IPS-15b (cell line): Measurements from ENCODE around the gene KRT84.

Experiments used
- H3K27me3 ChIP-seq: one replicate; pipeline ENCODE4 v1.6.1; 2013; ENCODE audit warnings: low read length; ENCODE audit not compliant: control insufficient read depth, insufficient read depth
- H3K36me3 ChIP-seq: one replicate; pipeline ENCODE4 v1.6.1; 2013; ENCODE audit warnings: low read length; ENCODE audit not compliant: control insufficient read depth, insufficient read depth
- H3K4me1 ChIP-seq: one replicate; pipeline ENCODE4 v1.6.1; 2013; ENCODE audit warnings: mild to moderate bottlenecking, low read length; ENCODE audit not compliant: control insufficient read depth, insufficient read depth
- H3K4me3 ChIP-seq: one replicate; pipeline ENCODE4 v1.5.1; 2013; ENCODE audit warnings: low read depth, low read length
- H3K9ac ChIP-seq: one replicate; pipeline ENCODE4 v1.6.1; 2013; ENCODE audit warnings: low read depth, mild to moderate bottlenecking, low read length
- H3K9me3 ChIP-seq: one replicate; pipeline ENCODE4 v1.6.1; 2013; ENCODE audit warnings: mild to moderate bottlenecking, low read length; ENCODE audit not compliant: control insufficient read depth, insufficient read depth

Gene KRT84

DNA sequence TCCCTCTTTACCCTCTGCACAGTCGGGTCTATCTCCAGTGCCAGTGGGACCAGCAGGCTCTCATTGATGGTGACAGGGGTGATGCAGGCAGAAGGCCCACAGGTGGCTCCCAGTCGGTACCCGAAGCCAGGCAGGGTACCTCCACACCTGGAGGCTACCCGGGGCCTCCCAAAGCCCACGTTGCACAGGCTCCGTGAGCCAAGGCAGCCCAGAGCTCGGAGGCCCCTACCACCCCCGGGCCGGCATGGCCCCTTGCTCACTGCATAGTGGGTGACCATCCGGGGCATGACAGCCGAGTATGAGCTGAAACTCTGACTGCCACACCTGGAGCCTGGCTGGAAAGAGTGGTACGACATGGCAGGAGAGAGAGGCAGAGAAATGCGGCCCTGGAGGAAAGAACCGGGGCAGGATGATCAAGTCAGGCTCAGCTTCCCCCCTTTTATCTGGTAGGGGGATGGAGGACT, 20.5 kb upstream of the KRT84 start, which contains the start of gene KRT82:
Gene KRT82 (minus strand): TSS at position 414 of the 464 bp plus-strand sequence. CDS start 58 bp downstream, at position 356.
- Histone ChIP-seq H3K9ac (no peak within 1 kb of the TSS), H3K27me3 (no peaks in the 10 kb centered on the region), H3K4me1 (no peaks in the 10 kb centered on the region), H3K4me3 (no peak within 1 kb of the TSS), H3K9me3 (no peaks in the 10 kb centered on the region), H3K36me3 (no peaks in the 10 kb centered on the region)

DNA sequence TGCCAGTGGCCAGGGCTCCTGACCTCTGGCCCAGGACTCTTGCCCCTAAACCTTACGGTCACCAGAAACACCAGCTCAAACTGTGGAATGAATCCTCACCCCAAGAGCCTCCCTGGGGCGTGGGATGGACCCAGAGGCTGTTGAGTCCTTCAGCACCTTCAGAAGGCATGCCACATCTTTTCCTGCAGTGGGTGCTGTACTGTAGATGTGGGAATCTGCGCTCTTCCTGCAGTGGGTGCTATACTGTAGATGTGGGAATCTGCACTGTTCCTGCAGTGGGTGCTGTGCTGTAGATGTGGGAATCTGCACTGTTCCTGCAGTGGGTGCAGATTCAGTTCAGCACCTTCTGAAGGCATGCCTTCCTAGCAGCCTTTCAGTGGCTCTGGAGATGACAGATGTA, 19.5 kb upstream of the KRT84 start:
- H3K27me3 ChIP-seq, result no peaks in the 10 kb centered on the region
- H3K4me3 ChIP-seq, result no peak overlapping the region
- no peak overlapping the region for H3K9ac ChIP-seq
- H3K36me3 ChIP-seq, result no peaks in the 10 kb centered on the region
- H3K4me1 ChIP-seq, result no peaks in the 10 kb centered on the region
- H3K9me3 ChIP-seq, result no peaks in the 10 kb centered on the region

DNA sequence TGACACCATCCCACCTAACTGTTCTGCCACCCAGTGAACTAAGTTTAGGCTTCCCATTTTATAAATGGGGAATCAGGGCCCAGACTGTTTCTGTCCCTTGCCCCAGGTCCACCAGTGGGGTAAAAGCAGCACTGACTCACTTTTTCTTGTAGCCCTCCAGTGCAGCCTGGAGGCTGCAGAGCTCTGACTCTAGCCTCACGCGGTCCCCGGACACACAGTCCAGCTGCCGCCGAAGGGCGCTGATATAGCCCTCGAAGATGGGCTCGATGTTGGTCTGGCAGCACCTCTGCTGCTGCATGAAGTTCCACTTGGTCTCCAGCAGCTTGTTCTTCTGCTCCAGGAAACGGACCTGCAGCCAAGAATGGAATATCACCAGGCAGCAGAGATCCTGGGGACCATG, 18.1 kb upstream of the KRT84 start:
- no peak overlapping the region for H3K9ac ChIP-seq
- no peaks in the 10 kb centered on the region for H3K4me1 ChIP-seq
- H3K36me3 ChIP-seq, result no peaks in the 10 kb centered on the region
- H3K4me3 ChIP-seq, result no peak overlapping the region
- H3K9me3 ChIP-seq, result no peaks in the 10 kb centered on the region
- no peaks in the 10 kb centered on the region for H3K27me3 ChIP-seq

DNA sequence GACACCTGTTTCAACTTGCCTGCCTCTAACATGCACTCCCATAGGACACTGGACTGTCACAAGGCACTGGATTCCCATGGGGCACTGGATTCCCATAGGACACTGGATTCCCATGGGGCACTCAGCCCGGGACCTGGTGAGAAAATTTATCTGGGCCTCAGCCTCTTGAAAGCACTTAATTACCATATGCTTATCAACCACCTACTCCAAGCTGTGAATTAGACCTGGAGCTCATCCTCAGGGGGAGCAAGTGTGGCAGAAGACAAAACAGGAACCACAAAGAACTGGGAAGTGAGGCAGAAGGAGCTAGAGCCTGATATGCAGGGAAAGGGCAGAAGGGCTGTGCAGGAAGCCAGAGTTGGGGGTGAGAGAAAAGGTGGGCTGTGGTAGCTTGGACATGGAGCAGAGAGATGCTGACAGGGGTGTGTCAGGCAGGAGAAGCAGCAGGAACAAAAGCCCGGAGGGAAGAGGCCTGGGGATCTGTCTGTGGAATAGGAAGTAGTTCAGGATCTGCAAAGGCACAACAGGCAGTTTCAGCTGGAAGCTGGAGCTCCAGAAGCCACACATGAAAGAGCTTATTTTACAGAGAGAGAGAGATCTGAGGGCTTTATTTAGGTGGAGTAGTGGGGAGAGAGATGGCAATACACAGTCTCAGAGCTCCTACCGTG, 17.6 kb upstream of the KRT84 start:
- H3K9ac ChIP-seq, result no peak overlapping the region
- H3K36me3 ChIP-seq, result no peaks in the 10 kb centered on the region
- no peaks in the 10 kb centered on the region for H3K9me3 ChIP-seq
- no peaks in the 10 kb centered on the region for H3K4me1 ChIP-seq
- no peak overlapping the region for H3K4me3 ChIP-seq
- no peaks in the 10 kb centered on the region for H3K27me3 ChIP-seq

DNA sequence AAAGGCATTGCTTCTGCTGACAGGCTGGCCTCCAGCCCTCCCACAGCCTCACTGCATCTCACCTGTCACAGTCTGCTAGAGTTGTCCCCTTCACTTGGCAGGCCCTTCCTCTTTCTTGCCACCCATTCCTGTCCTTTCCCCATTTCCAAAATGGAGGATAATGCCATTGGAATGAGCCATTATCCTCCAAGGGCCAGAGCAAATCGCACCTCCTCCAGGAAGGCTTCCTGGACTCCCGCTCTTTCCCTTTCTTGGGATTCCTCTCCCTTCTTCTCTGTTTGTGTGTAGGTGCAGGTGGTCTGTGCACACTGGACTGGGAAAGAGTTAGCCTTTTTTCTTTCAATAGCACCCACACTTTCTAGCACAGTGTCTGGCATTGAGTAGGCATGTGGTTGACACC, 16.9 kb upstream of the KRT84 start:
- no peaks in the 10 kb centered on the region for H3K27me3 ChIP-seq
- no peaks in the 10 kb centered on the region for H3K4me1 ChIP-seq
- H3K4me3 ChIP-seq, result no peak overlapping the region
- no peaks in the 10 kb centered on the region for H3K9me3 ChIP-seq
- no peak overlapping the region for H3K9ac ChIP-seq
- H3K36me3 ChIP-seq, result no peaks in the 10 kb centered on the region

DNA sequence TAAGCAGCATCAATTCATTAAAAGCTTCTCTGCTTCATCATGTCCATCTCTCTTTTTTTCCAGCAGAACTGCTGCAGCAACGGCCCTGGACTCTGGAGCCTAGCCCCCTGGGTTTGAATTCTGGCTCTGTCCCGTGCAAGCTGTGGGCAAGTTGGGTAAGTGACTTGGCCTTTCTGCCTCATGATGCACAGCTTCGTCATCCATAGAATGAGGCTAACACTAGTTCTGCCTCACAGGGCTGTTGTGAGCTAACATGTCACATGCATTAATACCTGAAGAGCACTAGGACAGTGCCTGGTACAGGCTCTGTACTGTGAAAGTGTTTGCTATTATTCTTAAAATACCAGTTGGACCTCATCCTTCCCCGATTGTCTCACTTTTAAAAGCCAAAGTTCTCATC, 16.5 kb upstream of the KRT84 start:
- Histone ChIP-seq H3K27me3 (no peaks in the 10 kb centered on the region), H3K9ac (no peak overlapping the region)

DNA sequence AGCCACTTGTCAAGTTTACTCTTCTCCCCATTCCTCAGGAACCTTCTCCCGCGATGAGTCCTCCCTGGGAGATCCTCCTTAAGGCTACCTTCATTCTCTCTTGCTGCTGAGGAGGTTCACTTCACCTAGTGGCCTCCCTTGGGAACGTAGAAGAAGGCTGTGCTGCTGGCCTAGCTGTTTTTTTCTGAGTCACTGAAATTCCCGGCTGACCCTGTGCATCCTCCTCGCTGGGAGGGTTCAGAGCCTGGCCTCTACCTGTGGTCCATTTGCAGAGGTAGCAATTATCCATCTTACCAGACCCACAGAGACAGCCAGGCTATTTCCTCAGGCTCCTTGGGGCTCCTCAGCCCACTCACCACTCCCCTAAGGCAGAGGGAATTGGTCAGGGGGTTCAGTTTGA, 16.1 kb upstream of the KRT84 start:
- Histone ChIP-seq H3K36me3 (no peaks in the 10 kb centered on the region), H3K27me3 (no peaks in the 10 kb centered on the region), H3K4me1 (no peaks in the 10 kb centered on the region), H3K9me3 (no peaks in the 10 kb centered on the region), H3K9ac (no peak overlapping the region), H3K4me3 (no peak overlapping the region)

More for the DNA sequence above, 16.5 kb upstream of the KRT84 start:
- Histone ChIP-seq H3K4me3 (no peak overlapping the region), H3K36me3 (no peaks in the 10 kb centered on the region), H3K4me1 (no peaks in the 10 kb centered on the region), H3K9me3 (no peaks in the 10 kb centered on the region)

DNA sequence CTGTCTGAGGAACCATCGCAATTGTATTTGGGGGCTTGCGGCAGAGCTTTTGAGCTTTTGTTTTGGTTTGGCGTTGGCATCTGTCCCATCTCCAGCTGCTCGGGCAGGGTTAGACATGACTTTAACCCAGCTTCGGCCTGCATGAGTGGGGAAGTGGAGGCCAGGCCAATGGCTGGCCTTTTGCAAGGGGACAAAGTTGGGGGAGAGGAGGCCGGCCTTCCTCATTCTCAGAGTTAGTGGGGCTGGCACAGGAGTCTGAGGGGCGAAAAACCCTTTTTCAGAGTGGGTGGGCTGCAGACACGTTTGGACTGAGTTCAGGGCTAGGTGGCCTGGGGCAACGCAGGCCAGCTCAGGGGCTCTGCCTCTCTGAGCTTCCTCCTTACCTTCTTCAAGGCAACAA, 15.5 kb upstream of the KRT84 start:
- H3K27me3 ChIP-seq, result no peaks in the 10 kb centered on the region

DNA sequence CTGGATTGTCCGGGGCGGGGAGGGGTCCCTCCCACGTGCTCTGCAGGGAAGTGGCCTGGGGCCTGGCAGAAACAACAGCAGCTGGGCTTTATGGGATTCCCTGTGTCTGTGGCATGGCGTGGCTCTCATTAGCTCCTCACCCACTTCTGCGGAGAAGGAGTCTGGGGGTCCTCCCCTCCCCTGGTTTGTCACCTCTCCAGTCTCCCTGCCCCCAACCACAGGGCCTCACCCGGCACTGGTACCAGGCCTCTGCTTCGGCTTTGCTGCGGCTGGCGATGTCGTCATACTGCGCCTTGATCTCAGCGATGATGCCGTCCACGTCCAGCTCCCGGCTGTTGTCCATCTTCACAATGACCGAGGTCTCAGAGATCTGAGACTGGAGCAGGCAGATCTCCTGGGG, 14.3 kb upstream of the KRT84 start:
- no peak overlapping the region for H3K9ac ChIP-seq
- H3K9me3 ChIP-seq, result no peaks in the 10 kb centered on the region
- H3K4me1 ChIP-seq, result no peaks in the 10 kb centered on the region
- H3K36me3 ChIP-seq, result no peaks in the 10 kb centered on the region
- H3K4me3 ChIP-seq, result no peak overlapping the region
- H3K27me3 ChIP-seq, result peaks cover 4% of the 10 kb centered on the region

More for the DNA sequence above, 15.5 kb upstream of the KRT84 start:
- Histone ChIP-seq H3K36me3 (no peaks in the 10 kb centered on the region), H3K4me3 (no peak overlapping the region), H3K9ac (no peak overlapping the region), H3K9me3 (no peaks in the 10 kb centered on the region), H3K4me1 (no peaks in the 10 kb centered on the region)

DNA sequence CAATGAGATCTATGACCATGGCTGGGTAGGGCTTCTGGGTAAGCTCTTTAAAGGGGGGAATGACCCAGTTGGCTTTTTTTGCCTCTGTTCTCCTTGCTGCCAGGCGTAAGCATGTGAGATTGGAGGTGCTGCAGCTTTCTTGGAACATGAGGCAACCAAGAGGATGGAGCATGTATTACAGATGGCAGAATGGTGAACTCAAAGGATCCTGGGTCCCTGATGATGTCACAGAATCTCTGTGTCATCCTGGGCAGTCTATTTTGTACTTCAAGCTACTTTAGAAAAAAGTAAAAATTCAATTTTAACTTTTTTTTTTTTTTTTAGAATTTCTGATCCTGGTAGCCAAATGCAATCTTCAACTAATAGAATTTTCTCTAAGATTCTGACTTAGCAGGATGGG, 12.7 kb upstream of the KRT84 start:
- Histone ChIP-seq H3K4me1 (no peaks in the 10 kb centered on the region), H3K27me3 (peaks cover 4% of the 10 kb centered on the region), H3K9ac (no peak overlapping the region), H3K9me3 (no peaks in the 10 kb centered on the region), H3K36me3 (no peaks in the 10 kb centered on the region), H3K4me3 (no peak overlapping the region)

DNA sequence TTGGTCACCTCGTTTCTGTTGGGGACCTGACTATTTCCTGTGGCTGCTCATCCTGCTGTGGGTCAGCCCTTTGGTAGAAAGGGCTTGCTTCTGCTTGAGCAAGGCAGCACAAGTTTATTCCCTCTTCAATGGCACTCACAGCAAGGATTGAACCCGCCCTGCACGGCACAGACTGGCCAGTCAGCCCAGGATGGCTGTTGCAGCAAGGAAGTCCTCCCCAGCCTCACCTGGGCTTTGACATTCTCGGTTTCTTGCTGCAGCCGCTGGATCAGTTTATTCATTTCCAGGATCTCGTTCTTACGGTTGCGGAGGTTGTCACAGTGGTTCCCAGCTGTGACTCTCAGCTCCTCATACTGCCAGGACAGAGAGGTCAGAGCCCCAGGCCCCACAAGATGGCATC, 11.2 kb upstream of the KRT84 start:
- Histone ChIP-seq H3K27me3 (peaks cover 4% of the 10 kb centered on the region), H3K4me1 (no peaks in the 10 kb centered on the region), H3K9ac (no peak overlapping the region), H3K4me3 (no peak overlapping the region), H3K9me3 (no peaks in the 10 kb centered on the region), H3K36me3 (no peaks in the 10 kb centered on the region)

DNA sequence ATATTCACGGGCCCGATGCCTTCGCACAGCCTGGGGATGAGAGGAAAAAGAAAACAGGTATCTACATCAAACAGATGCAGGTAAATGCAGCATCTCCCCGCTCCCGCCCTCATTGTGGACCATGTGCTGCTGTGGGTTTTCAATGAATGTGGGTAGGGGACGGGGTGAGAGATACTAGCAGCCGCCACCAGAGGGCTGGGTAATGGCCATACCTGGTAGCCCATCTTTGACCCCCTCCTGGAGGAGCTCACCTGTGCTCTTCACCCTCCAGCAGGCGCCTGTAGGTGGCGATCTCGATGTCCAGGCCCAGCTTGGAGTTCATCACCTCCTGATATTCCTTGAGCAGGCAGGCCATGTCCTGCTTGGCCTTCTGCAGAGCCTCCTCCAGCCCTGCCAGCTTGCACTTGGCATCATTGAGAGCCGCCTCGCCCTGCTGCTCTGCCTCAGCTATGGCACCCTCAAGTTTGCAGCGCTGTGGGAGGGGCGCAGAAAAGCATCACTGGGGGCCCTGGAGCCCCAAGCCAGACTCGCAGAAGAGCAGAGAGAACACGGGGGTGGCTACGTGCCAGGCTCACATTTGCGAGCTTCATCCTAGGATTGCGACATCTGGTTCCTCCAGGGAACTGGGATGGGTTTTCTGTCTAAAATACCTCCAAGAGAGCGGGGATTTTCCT, 10.4 kb upstream of the KRT84 start:
- Histone ChIP-seq H3K9ac (no peak overlapping the region), H3K9me3 (no peaks in the 10 kb centered on the region), H3K27me3 (peaks cover 4% of the 10 kb centered on the region), H3K36me3 (no peaks in the 10 kb centered on the region), H3K4me3 (no peak overlapping the region), H3K4me1 (no peaks in the 10 kb centered on the region)
